H9 (cell line): ENCODE measurements around the gene LHPP. TPM values are rescaled to one million over a fixed set of nuclear protein-coding genes. Genes with fewer than 3 reads are reported as not detected.

Source experiments
- DNase-seq: peaks from one replicate; pipeline ENCODE4 v3.0.0-alpha.2; 2017
- H2AFZ ChIP-seq: one replicate; pipeline ENCODE4 v1.6.1; 2013; ENCODE audit warnings: mild to moderate bottlenecking, low read length, control low read depth, moderate library complexity
- H2AK5ac ChIP-seq: 2 replicates; pipeline ENCODE4 v1.6.1; 2013; ENCODE audit warnings: low read length, control low read depth, mixed read lengths; ENCODE audit not compliant: insufficient read length
- H2BK120ac ChIP-seq: one replicate; pipeline ENCODE4 v1.6.1; 2013; ENCODE audit warnings: low read depth, mild to moderate bottlenecking, low read length, control low read depth, inconsistent platforms; ENCODE audit not compliant: poor library complexity, severe bottlenecking
- H2BK12ac ChIP-seq: 2 replicates; pipeline ENCODE4 v1.6.1; 2013; ENCODE audit warnings: low read length, control low read depth, mixed read lengths, low read depth; ENCODE audit not compliant: insufficient read length
- H2BK15ac ChIP-seq: 2 replicates; pipeline ENCODE4 v1.6.1; 2013; ENCODE audit warnings: low read depth, low read length, control low read depth
- H2BK20ac ChIP-seq: one replicate; pipeline ENCODE4 v1.6.1; 2013; ENCODE audit warnings: low read depth, mild to moderate bottlenecking, low read length, control low read depth, inconsistent platforms; ENCODE audit not compliant: poor library complexity, severe bottlenecking
- H2BK5ac ChIP-seq: 2 replicates; pipeline ENCODE4 v1.6.1; 2013; ENCODE audit warnings: low read length, control low read depth, mixed read lengths; ENCODE audit not compliant: insufficient read length
- H3K14ac ChIP-seq: 2 replicates; pipeline ENCODE4 v1.6.1; 2013; ENCODE audit warnings: low read length, control low read depth; ENCODE audit not compliant: insufficient read depth
- H3K18ac ChIP-seq: 2 replicates; pipeline ENCODE4 v1.6.1; 2013; ENCODE audit warnings: low read depth, mild to moderate bottlenecking, mixed read lengths, low read length, control low read depth; ENCODE audit not compliant: insufficient read length
- H3K23ac ChIP-seq: 2 replicates; pipeline ENCODE4 v1.6.1; 2013; ENCODE audit warnings: low read length, control low read depth, mixed read lengths, low read depth; ENCODE audit not compliant: insufficient read length
- H3K23me2 ChIP-seq: 2 replicates; pipeline ENCODE4 v1.6.1; 2013; ENCODE audit warnings: low read depth, mild to moderate bottlenecking, mixed read lengths, low read length, control low read depth; ENCODE audit not compliant: insufficient read length, poor library complexity, severe bottlenecking
- H3K27ac ChIP-seq: 2 replicates; pipeline ENCODE4 v1.5.1; 2013; ENCODE audit warnings: low read length, control low read depth, mixed read lengths, low read depth; ENCODE audit not compliant: insufficient read length
- H3K27me3 ChIP-seq: 2 replicates; pipeline ENCODE4 v1.6.1; 2013; ENCODE audit warnings: low read length, control low read depth, inconsistent platforms; ENCODE audit not compliant: insufficient read depth
- H3K4ac ChIP-seq: 2 replicates; pipeline ENCODE4 v1.6.1; 2013; ENCODE audit warnings: low read depth, mild to moderate bottlenecking, control low read depth, inconsistent platforms, low read length, moderate library complexity
- H3K4me1 ChIP-seq: 2 replicates; pipeline ENCODE4 v1.6.1; 2013; ENCODE audit warnings: low read length, control low read depth, inconsistent platforms; ENCODE audit not compliant: insufficient read depth
- H3K4me2 ChIP-seq: 2 replicates; pipeline ENCODE4 v1.6.1; 2013; ENCODE audit warnings: low read length, control low read depth, mixed read lengths; ENCODE audit not compliant: insufficient read length, insufficient read depth
- H3K56ac ChIP-seq: 2 replicates; pipeline ENCODE4 v1.6.1; 2013; ENCODE audit warnings: low read depth, mild to moderate bottlenecking, mixed read lengths, low read length, control low read depth; ENCODE audit not compliant: insufficient read length
- H3K79me1 ChIP-seq: 2 replicates; pipeline ENCODE4 v1.6.1; 2013; ENCODE audit warnings: low read depth, mild to moderate bottlenecking, moderate library complexity, low read length, control low read depth, inconsistent platforms; ENCODE audit not compliant: insufficient read depth, poor library complexity, severe bottlenecking
- H3K79me2 ChIP-seq: 2 replicates; pipeline ENCODE4 v1.6.1; 2013; ENCODE audit warnings: low read length, control low read depth, inconsistent platforms; ENCODE audit not compliant: insufficient read depth
- H3K9ac ChIP-seq: 2 replicates; pipeline ENCODE4 v1.6.1; 2013; ENCODE audit warnings: low read length, control low read depth, mixed read lengths; ENCODE audit not compliant: insufficient read length; ENCODE audit errors: extremely low read depth
- H3K9me3 ChIP-seq: one replicate; pipeline ENCODE4 v1.6.1; 2013; ENCODE audit warnings: low read depth, low read length, inconsistent platforms; ENCODE audit not compliant: control insufficient read depth
- H3T11ph ChIP-seq: one replicate; pipeline ENCODE4 v1.6.1; 2013; ENCODE audit warnings: mild to moderate bottlenecking, low read length, control low read depth, inconsistent platforms
- H4K20me1 ChIP-seq: one replicate; pipeline ENCODE4 v1.6.1; 2013; ENCODE audit not compliant: control insufficient read depth, insufficient read length, insufficient read depth
- H4K5ac ChIP-seq: 2 replicates; pipeline ENCODE4 v1.6.1; 2013; ENCODE audit warnings: low read depth, mild to moderate bottlenecking, mixed read lengths, low read length, control low read depth; ENCODE audit not compliant: insufficient read length
- H4K8ac ChIP-seq: replicated peaks from 2 replicates; pipeline ENCODE4 v1.6.1; 2013; ENCODE audit warnings: low read length, control low read depth, mixed read lengths, low read depth; ENCODE audit not compliant: insufficient read length
- H4K91ac ChIP-seq: 2 replicates; pipeline ENCODE4 v1.6.1; 2013; ENCODE audit warnings: low read depth, mild to moderate bottlenecking, moderate library complexity, mixed read lengths, low read length, control low read depth; ENCODE audit not compliant: insufficient read length
- H3K27ac Mint-ChIP-seq, 3 experiments: 2 replicates in 2 of 3; 3 replicates in 1 of 3; pipeline ENCODE4 v1.8.0; 2020 to 2021; ENCODE audit warnings: mixed read lengths in 3 of 3, mild to moderate bottlenecking in 1 of 3, moderate library complexity in 1 of 3
- H3K27me3 Mint-ChIP-seq: 2 replicates; pipeline ENCODE4 v1.8.0; 2021; ENCODE audit warnings: low read depth, mild to moderate bottlenecking, moderate library complexity, mixed read lengths
- H3K36me3 Mint-ChIP-seq, 3 experiments: 2 replicates in 2 of 3; 3 replicates in 1 of 3; pipeline ENCODE4 v1.8.0; 2020 to 2021; ENCODE audit warnings: low read depth in 3 of 3, mixed read lengths in 3 of 3; ENCODE audit not compliant: insufficient read depth in 1 of 3
- H3K4me1 Mint-ChIP-seq, 2 experiments: 2 replicates each; pipeline ENCODE4 v1.8.0; 2020; ENCODE audit warnings: mixed read lengths in 2 of 2
- H3K4me3 Mint-ChIP-seq, 2 experiments: 2 replicates in 1 of 2; 3 replicates in 1 of 2; pipeline ENCODE4 v1.8.0; 2020 to 2021; ENCODE audit warnings: mild to moderate bottlenecking in 2 of 2, mixed read lengths in 2 of 2, moderate library complexity in 1 of 2
- H3K9me3 Mint-ChIP-seq, 2 experiments: 2 replicates in 1 of 2; 3 replicates in 1 of 2; pipeline ENCODE4 v1.8.0; 2020; ENCODE audit warnings: mild to moderate bottlenecking in 2 of 2, mixed read lengths in 2 of 2, moderate library complexity in 1 of 2
- WGBS: extraction: QIAGEN DNeasy Blood & Tissue Kit; methylation state at CpG from one replicate; pipeline ENCODE4 v1.1.7; 2013; ENCODE audit warnings: missing lambda C conversion rate, low lambda C conversion rate, mixed read lengths; ENCODE audit not compliant: insufficient read length; ENCODE audit errors: extremely low coverage; 5-methylcytosine and 5-hydroxymethylcytosine counted together
- total RNA-seq: library from RNA; stranded (reverse); gene quantifications from 2 replicates; pipeline ENCODE4 v1.2.1, GENCODE V29; 2021
- TF ChIP-seq, protein P1 (sequence below): fragments of 200-600 bp; sonication (generic); conservative IDR thresholded peaks from 3 replicates; pipeline ENCODE4 v1.8.0; 2021; ENCODE audit warnings: antibody characterized with exemption, mild to moderate bottlenecking

LHPP gene
- total RNA-seq, 1 experiment from 2014 or later = 29.6 TPM

DNA sequence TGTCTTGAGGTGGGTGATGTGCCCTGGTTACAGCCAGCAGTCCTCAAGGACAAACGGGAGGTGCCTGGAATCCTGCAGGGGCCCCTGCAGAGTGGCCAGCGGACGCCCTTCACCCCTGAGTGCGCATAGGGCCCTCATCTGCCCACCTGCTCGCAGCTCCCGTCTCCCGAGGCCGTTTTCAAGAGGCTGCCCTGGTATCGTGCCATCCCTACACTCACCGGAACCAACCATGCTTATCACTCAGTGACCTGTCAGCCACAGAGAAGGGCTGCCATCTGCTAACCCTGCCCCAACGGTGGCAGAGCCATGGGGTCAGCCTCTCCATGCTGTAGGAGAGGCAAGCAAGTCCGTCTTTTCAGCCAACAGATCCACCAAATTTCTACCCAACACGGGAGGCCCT lies 160.5 kb downstream of the LHPP start:
- no peak overlapping the region; the same call in 1 of the 2 replicates for H3K14ac ChIP-seq
- no peak overlapping the region for H2BK120ac ChIP-seq
- H3K4me2 ChIP-seq = no peak overlapping the region
- H4K5ac ChIP-seq = no peak overlapping the region
- no peak overlapping the region for H3K56ac ChIP-seq
- Mint-ChIP-seq H3K4me3 (no peak overlapping the region), H3K9me3 (no peaks in the 10 kb centered on the region), H3K4me1 (peaks cover 8 to 17% of the 10 kb centered on the region in 2 experiments), H3K27me3 (no peaks in the 10 kb centered on the region), H3K36me3 (no peaks in the 10 kb centered on the region; a peak in 1 of 7 replicates), H3K27ac (no peak overlapping the region)
- no CpG with 5 or more reads among the region's 13 CpGs for WGBS
- no peak overlapping the region for H2BK15ac ChIP-seq
- no peak overlapping the region for H2BK5ac ChIP-seq
- H3K23ac ChIP-seq = no peak overlapping the region
- H2AFZ ChIP-seq = no peak overlapping the region
- H3K9me3 ChIP-seq = no peaks in the 10 kb centered on the region
- H3K4ac ChIP-seq = no peak overlapping the region
- no peak overlapping the region for H3K27ac ChIP-seq
- H3T11ph ChIP-seq = no peak overlapping the region
- H4K91ac ChIP-seq = no peak overlapping the region
- no peak overlapping the region for H3K18ac ChIP-seq
- no peak overlapping the region for H2AK5ac ChIP-seq
- no peak overlapping the region for H3K9ac ChIP-seq
- TF ChIP-seq, protein P1, sequence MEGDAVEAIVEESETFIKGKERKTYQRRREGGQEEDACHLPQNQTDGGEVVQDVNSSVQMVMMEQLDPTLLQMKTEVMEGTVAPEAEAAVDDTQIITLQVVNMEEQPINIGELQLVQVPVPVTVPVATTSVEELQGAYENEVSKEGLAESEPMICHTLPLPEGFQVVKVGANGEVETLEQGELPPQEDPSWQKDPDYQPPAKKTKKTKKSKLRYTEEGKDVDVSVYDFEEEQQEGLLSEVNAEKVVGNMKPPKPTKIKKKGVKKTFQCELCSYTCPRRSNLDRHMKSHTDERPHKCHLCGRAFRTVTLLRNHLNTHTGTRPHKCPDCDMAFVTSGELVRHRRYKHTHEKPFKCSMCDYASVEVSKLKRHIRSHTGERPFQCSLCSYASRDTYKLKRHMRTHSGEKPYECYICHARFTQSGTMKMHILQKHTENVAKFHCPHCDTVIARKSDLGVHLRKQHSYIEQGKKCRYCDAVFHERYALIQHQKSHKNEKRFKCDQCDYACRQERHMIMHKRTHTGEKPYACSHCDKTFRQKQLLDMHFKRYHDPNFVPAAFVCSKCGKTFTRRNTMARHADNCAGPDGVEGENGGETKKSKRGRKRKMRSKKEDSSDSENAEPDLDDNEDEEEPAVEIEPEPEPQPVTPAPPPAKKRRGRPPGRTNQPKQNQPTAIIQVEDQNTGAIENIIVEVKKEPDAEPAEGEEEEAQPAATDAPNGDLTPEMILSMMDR = no peak
- H4K20me1 ChIP-seq = no peaks in the 10 kb centered on the region
- DNase-seq = no peak
- no peaks in the 10 kb centered on the region for H3K79me1 ChIP-seq
- H4K8ac ChIP-seq = no peak overlapping the region
- H3K79me2 ChIP-seq = no peaks in the 10 kb centered on the region
- no peaks in the 10 kb centered on the region for H3K23me2 ChIP-seq
- no peak overlapping the region for H2BK12ac ChIP-seq
- H3K4me1 ChIP-seq = peaks cover 3% of the 10 kb centered on the region; the same call in 1 of the 2 replicates
- no peaks in the 10 kb centered on the region for H3K27me3 ChIP-seq
- no peak overlapping the region for H2BK20ac ChIP-seq
